ENCODE results near the gene MN1.

The MN1 gene

DNA sequence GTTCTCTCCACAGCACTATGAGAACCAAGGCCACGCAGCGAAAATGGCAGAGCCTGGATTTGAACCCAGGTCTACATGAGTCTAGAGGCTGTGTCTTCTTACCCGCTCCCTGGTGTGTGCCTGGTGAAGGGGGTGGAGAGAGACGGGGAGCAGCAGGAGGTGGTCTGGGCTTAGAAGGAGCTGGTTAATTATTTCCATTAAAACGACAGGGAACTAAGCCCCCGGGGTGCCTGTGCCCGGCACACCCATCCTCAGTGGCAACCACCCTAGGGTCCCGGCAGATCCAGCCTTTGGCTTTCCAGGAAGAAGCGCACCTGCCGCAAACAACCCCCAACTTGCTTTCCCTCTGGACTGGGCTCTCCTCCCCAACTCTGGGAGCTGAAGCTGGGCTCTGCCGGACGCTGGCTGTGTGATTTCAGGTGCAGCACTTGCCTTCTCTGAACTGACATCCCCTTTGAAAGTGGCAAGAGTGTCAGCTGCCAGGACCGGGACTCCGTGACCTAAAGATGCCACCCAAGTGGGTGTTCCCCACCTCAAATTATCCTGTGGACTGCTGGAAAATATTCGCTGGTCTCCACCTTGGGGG, 35.8 kb downstream of the MN1 start:
- DNase-seq (ENCODE audit: low read depth in 4 of 4, low spot score in 1 of 4) = no peak

DNA sequence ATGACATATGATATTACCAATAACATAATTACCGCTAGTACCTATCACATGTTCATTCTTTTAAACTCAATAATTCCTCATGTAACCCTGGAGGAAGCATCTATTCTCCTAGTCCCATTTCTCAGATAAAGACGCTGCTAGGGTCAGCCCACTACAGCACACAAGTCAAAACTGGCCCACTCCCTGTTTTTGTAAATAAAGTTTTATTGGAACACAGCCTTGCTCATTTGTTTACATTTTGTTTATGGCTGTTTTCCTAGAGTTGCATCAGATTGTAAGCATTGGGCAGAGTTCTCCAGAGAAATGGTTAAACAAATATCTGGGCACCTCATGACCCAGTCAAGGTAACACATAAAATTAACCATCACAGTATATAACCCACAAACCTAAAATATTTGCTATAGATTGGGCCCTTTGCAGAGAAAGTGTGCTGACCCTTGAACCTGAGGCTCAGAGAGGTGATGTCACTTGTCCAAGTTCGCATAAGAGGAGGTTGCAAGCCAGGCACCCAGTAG, 36.8 kb downstream of the MN1 start:
- DNase-seq (ENCODE audit: low read depth in 4 of 4, low spot score in 1 of 4) = no peak

DNA sequence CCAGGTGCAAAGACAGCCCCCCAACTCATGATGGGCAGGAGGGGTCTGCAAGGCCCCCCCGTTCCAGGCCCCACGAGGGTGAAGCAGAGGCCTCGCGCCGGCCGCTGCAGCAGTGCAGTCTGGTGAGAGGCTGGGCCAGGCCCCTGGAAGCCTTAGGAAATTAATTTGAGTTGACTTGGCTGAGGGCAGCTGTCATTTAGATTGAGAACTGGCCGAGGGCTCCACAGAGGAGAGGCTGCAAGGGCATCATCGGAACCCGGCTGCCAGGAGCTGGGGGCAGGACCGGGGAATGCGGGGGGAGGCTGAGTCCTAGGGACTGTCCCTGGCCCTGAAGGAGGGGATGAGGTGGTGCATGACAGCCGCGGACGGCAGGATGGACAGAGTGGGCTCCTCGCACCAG, 39.9 kb downstream of the MN1 start:
- DNase-seq (ENCODE audit: low read depth in 4 of 4, low spot score in 1 of 4) = no peak

DNA sequence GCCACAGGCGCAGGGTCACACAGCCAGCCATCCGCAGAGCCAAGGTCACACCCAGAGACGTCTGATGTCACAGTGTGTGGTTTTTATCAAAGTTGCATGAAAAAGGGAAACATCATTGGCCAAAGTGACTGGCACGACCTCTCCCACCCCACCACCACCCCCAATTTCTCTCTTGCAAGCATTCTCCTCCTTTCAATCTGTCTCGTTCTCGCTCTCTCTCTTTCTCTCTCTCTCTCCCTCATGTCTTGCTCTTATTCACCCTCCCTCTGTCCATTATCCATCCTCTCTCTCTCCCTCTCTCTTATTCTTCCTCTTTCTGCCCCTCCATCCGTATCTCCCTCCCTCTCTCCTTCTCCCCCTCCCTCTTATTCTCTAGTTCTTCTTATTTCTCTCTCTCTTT, 40.6 kb downstream of the MN1 start:
- no peak for DNase-seq (ENCODE audit: low read depth in 4 of 4, low spot score in 1 of 4)

DNA sequence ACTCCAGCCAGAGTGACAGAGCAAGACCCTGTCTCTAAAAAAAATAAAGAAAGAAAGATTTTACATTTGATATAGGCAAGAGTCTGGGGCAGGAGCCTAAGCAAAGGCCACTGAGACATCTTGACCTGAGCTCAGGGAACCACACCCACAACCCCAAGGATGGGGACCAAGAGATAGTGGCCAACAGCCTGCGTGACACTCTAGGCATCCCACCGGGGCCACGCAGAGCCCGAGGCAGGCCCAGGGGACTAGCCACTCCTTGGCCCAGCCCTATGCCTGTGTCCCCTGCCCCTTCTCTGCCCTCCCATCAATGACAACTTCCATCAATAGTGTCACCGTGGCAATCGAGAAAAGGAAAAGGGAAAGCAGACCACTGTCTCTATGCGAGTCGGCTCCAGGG, 41.1 kb downstream of the MN1 start:
- no peak for DNase-seq (ENCODE audit: low read depth in 4 of 4, low spot score in 1 of 4)

DNA sequence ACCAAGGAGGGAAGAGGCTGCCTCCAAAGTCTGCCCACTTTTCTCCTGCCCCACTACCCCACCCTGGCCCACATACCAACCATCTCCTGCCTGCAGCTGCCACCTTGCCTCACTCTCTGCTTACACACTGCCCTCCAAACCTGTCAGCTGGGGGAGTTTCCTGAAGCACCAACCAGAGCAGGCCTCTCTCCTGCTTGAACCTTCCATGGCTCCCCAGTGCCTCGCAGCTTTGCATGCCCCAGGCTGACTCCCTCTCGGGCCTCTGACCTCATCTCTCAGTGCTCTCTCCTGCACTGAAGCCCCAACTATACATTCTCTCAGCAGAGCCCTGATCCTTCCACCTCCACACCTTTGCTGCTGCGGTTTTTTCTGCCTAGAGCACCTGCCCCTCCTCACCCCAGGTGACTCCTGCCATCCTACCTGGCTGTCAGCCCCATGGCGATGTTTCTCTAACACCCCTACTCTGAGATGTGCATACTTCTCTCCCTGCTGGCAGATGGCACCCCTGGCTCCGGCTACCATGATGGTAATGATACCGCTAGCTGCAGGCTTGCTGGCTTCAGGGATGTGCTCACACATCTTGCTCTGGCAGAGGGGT, 43.5 kb downstream of the MN1 start:
- DNase-seq (ENCODE audit: low read depth in 4 of 4, low spot score in 1 of 4) = no peak

DNA sequence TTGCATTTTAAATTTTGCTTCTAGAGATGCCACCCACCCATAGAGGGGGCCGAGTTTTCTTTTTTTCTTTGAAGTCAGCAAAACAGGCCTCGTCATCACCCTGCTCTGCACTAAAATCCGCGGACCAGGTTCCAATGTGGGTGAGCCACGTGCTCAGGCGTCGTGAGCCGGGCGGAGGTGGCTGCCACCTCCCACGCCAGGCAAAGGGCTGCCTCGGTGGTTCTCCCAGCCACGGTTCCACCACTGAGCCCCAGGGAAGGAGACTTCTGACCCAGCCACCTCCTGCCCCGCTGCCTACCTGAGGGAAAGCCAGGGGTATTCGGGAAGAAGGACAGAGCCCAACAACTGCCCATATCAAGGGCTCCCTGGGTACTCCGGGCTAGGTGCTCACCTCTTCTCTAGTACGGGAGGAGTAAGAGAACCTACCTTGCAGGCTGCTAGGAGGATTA, 45.3 kb downstream of the MN1 start:
- DNase-seq (ENCODE audit: low read depth in 4 of 4, low spot score in 1 of 4) = no peak

DNA sequence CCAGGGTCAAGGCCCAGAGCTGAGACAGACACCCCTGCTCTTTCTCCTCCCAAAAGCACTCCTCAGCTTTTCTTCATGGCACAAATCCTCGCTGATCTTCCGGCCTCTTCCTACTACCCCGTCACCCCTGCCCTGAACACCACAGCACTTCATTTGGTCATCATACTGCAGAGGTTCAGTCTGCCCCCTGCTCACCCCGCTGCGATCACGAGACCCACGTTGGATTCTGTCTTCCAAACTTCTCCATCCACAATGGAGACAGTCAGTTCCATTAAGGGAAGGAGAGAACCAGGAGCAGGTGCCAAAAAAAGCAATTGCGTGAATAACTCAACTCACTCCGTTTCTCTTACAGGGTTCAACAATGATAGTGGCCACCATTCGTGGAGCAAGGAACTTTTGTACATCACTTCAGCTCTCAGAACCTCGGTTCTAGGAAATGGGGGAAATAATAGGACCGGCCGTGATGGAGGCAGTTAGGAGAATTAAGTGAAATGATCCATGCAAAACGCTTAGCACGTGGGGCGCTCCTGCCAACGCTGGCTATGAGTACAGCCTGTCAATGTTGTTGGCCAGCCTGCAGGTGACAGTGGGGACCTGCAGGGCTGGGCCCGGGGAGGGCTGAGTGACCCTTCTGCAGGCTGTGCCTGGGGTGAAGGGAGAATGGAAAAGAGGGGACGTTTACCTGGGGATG, 45.9 kb downstream of the MN1 start:
- DNase-seq (ENCODE audit: low read depth in 4 of 4, low spot score in 1 of 4) = no peak

DNA sequence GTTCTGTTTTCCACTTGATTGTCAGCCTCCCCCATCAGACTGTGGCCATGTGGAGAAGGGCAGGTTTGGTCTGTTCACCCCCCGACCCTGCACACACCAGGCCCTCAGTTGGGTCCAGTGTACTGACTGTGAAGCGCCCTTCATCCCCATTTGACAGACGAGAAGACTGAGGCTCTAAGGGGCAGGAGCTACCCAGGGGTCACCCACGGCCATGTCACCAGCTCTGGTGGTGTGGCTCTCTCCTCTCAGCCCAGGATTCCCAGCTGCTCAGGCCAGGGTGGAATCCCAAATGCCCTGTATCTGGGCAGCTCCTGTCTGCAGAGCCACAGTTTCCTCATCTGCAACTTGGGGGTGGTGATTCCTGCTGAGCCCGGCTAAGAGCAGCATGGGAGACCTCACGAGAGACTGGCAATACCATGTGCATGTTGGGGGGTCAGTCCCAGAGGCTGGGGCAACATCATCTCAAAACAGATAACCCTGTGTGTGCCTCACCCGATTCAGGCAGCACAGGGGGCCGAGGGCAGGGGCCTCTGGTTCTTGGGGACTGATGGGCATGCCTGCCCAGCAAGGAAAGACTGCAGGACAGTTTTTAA, 46.6 kb downstream of the MN1 start:
- DNase-seq (ENCODE audit: low read depth in 4 of 4, low spot score in 1 of 4) = no peak

DNA sequence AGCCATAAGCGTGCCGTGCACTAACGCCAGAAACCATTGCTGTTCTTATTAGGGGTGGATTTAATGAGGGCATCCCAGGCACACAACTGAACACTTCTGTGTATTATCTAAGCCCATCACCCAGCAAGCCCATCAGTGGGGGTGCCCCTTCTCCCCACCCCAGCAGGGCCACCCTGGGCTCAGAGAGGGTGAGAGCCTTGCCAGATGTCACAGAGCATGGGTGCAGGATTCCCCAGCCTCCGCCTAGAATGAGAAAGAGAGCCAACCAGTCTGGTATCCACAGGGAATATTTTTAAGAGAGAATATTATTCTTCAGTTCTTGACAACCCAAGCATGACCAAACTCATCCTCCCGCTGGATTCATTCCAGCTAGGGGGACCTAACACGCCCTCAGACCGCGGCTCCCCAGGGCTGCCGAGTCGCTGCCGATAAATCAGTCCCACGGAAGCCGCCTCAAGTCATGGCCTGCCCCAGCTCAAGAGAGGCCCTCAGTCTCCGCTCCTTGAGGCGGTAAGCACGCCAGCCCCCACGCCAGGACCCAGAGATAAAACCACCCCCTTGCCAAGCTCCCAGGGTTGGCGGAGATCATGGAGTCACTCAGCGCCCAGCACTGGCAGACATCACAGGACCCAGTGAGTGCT, 47.2 kb downstream of the MN1 start:
- no peak for DNase-seq (ENCODE audit: low read depth in 4 of 4, low spot score in 1 of 4)

DNA sequence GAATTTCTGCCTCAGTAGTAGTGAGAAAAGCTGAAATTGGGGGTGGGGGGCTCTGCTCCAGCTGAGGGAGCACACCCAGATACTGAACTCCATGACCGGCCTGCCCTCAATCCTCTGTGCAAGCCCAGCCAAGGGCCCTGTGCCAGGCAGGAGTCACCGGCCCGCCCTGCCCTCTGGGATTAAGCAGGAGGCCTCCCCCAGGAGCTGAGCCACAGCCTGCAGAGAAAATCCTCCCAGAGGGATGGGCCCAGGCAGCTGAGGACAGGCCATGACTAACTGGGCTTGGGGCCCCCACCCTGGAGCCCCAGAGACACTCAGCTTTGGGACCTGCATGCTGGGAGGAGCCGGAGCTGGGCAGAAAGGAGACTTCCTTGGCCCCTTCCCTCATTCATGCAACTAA, 48.8 kb downstream of the MN1 start:
- DNase-seq (ENCODE audit: low read depth in 4 of 4, low spot score in 1 of 4) = no peak

DNA sequence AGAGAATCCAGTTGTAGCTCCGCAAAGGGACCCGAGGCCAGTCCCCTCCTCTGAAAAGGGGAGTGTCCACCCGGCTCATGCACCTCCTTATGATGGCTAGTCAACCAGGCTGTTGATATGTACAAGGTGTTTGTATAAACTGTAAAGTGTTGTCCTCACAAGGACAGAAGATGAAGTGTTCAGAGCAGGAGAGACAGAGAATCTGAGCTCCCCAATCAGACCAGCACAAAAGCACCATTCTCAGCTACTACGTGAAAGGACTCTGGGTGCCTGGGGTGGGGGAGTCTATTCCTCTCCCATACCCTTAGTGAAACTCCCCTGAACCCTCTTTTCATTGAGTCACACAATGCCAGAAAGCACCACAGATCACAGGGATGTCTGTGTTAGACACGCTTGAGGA, 49.4 kb downstream of the MN1 start:
- DNase-seq (ENCODE audit: low read depth in 4 of 4, low spot score in 1 of 4) = no peak

DNA sequence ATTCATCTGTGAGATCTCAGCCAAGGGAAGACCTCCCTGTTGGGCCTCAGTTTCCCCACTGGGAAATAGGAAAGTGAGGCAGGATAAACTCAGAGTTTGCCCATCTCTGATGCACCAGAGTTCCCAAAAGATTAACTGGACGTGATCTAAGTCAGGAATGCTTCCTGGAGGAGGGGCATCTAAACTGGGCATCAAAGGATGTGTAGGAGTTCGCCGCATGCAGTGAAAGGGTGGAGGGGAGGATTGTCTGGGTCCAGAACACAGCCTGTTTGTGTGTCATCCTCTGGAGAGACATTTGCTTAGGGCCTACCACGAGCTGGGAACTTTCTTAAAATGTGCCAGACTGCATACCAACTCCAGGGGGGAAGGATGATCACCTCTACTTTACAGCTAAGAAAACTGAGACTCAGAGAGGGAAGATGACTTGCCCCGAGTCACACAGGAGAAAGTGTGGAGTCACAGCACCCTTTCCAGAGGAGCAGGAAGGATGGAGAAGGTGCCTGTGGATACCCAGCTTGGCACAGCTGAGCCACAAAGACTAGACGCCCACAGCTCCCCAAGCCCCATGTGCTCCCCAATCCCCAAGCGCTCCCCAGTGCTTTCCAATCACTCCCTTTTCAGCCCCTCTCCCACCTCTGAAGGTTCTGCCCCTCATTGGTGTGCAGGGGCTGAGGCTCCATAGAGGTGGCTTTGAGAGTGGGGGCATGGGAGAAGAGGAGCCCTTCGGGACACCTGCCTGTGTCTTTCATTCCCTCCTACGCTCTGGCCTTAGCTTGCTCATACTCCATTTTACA, 50.1 kb downstream of the MN1 start:
- no peak for DNase-seq (ENCODE audit: low read depth in 4 of 4, low spot score in 1 of 4)

DNA sequence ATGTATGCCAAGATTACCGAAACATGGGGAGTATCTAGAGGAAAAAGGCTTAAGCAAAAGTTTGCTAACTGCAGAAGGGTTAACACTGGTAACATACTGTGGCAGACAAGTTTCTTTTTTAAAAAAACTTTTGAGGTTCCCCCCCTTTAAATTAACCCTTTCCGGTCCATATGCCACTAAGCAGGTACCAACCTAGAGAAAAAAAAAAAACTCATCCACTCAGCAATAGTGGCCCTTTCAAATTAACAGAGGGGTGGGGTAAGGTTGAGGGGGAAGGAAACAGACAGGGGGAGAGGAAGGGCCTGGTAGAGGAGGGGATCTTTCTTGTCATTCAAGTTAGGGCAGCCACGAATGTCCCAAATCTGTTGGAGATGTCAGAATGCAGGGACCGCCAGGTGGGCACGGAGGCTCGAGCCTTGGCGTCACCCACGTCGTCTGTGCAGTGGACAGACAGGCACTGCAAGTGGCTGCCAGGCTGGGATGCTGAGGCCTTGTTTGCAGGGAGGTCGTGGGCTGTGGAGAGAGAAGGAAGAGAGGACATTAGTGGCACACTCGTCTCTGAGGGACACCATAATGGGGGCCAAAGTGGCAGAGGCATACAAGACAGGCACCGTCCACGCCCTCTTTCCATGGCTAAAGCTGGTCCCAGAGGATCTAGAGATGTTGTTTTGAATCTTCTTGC, 50.8 kb downstream of the MN1 start:
- DNase-seq (ENCODE audit: low read depth in 4 of 4, low spot score in 1 of 4) = no peak

DNA sequence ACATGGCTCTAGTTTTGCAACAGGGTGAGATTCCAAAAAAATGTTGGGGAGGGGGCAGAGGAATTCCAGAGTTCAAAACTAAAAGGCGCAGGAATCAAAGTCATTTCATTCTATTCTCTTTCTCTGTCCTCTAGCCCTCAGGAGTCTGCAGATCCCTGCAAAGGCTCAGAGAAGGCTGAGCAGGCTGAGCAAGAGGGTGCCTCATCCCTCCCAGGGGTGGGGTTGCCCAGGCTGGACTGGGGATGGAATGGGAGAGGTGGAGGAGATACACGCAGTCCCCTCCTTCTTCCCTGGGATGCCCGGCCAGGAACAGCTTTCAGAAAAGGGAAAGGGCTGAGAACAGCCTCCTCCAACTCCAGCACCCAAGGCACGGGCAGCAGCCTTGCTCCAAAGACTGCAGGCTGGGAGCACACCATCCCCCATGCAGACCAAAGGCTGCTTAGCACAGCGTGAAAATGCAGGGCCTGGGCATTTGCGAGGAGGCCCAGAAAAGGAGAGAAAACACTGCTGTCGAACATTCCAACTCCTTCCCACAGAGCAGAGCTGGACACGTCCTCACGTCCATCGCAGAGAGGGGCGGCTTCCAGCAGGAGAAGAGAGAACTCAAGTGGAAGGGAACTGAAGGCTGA, 51.8 kb downstream of the MN1 start:
- no peak for DNase-seq (ENCODE audit: low read depth in 4 of 4, low spot score in 1 of 4)

DNA sequence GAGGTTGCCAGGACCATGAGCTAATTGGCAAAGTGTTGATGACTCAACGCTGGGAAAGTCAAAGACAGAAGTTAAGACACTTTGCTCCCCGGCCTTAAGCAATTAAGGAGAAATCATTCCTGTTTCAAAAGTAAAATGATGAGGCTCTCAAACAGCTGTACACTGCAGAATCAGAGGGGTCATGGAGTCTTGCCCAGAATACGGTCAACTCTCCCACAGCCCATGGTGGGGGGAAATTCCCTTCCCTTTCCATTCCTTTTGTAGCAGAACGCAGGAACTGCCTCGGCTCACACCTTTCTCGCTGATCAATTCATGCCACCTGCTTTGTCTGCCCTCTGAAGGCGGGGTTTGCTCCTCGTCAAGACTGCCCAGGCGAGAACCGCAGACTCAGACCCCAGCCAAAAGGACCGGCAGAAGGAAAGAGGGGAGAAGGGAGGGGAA, 52.8 kb downstream of the MN1 start:
- DNase-seq (ENCODE audit: low read depth in 4 of 4, low spot score in 1 of 4) = no peak

DNA sequence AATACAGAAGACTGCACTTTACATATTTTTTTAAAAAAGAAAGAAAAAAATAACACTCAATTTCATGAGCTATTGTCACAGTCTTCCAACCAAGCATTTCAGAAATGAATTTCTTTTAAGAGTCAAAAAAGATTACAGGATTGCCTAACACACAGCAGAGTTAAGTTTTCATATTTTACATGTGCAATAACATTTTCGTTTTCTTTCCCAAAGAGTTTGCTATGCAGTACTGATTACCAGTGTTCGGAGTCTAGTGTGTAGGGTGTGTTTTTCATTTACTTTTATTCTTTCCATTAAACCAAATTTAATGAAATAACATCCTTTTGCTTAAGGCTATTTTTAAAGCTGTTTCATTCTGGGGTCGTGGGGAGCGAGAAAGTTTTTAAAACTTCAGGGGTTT, 53.2 kb downstream of the MN1 start:
- DNase-seq (ENCODE audit: low read depth in 4 of 4, low spot score in 1 of 4) = no peak

DNA sequence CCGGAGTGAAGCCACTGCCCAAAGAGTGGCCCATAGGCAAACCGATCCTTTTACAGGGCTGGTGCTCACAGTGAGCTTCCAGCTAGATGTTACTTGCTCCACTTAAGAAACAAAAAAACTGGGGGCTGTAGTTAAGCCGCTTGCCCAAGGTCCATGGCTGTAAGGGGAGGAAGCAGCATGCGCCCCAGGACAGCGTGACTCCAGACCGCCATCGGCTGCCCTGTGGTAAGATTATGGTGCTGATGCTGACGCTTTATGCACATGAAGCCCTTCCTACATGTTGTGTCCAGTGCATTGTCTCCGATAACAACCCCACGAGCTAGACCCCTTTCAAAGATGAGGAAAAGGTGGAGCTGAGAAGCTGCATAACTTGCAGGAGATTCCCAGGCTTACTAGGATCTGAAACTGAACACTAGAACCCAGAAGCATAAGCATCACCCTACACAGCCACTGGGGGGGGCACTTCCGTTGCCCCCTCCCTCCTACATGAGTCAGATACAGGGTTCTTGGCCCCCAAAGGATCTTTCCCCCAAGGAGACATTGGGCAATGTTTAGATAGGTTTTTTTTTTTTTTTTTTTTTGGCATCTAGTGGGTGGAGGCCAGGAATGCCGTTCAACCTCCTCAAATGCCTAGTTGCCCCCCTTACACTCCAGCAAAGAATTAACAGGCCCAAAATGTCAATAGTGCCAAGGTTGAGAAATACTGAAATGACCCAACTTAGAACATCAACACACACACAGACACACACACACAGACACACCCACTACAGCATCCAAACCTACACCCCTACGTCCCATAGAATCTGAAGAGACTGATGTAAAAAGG, 53.9 kb downstream of the MN1 start:
- no peak for DNase-seq (ENCODE audit: low read depth in 4 of 4, low spot score in 1 of 4)

DNA sequence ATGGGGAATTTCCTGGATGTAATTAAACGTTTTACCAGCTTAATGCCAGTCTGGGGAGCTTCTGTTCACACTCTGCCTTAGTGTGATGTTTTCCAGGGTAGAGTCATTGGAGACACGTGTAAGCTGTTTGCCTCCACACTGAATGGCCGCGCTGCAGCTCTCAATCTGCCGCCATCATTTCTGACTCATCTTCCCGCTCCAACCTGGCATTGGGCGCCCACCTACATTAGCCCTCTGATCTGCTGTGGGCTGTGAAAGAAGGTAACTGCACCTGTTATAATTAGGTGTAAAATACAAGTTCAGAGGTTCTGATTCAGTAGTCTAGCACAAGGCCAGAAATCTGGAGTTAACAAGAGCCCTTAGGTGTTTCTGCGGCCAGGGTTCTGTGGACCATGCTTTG, 54.6 kb downstream of the MN1 start:
- no peak for DNase-seq (ENCODE audit: low read depth in 4 of 4, low spot score in 1 of 4)

Measured in stimulated activated CD4-positive, alpha-beta T cell treated with anti-CD3 and anti-CD28 coated beads, Interleukin-1b, Interleukin-23, amount 100 ng/mL, for 24 hours (primary cell).